Activated naive CD8-positive, alpha-beta T cell treated with anti-CD3 and anti-CD28 coated beads, Interleukin-2, amount 50 U/mL, for 16 hours (primary cell): ENCODE data around the gene SUPT6H.

Experiments used
- DNase-seq: peaks from one replicate; pipeline ENCODE4 v3.0.0-alpha.2; 2020; ENCODE audit warnings: low read depth, low spot score

Gene SUPT6H

DNA sequence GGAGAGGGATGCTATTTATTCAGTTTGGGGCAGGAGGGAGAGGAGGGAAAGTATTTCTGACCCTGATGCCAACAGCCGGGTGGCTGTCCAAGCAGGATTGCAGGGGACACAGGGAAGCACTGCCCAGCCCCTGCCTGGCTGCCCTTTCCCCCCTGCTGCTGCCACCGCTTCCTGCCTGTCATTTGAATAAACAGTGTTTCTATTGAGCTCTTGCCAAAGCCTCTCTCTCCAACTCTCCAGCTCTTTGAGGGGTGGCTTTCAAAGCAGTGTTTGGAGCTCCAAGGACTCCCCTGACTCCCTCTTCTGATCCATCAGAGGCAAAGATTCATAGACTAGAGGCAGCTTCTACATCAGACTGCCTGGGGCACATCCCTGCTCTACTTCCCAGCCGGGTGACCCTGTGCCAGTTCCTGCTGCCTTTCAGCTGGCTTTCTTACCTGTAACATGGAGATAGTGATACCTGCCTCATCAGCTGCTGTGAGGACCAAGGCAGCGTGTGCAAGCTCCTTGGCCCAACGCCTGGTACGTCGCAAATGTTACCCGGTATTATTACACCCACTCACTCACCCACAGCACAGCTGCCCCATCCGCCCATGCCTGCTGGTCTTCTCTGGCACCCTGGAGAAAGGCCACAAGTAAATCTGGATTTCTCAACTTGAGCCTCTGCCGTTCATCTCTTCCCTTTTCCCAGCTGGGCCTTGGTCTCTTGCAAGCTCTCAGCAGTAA, 40.2 kb downstream of the SUPT6H start:
- no peak for DNase-seq

DNA sequence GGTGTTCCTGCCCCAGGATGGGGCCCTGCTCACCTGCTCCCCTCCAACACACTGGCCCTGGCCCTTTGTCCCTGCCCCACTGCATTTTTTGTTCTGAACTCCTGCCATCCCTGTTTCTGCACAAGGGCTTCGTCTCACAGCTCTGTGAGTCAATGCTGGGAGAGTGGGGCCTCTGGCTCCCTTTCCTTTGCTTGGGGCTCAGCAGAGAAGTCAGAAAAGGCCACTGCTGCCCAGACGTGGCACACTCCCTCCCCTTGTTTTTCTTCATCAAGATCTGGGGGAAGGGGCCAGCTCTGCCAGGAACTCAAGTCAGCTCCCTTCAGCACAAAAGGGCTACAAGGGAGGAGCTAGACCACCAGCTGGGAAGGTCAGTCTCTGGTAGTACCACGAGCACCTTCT, 40.7 kb downstream of the SUPT6H start:
- no peak for DNase-seq

DNA sequence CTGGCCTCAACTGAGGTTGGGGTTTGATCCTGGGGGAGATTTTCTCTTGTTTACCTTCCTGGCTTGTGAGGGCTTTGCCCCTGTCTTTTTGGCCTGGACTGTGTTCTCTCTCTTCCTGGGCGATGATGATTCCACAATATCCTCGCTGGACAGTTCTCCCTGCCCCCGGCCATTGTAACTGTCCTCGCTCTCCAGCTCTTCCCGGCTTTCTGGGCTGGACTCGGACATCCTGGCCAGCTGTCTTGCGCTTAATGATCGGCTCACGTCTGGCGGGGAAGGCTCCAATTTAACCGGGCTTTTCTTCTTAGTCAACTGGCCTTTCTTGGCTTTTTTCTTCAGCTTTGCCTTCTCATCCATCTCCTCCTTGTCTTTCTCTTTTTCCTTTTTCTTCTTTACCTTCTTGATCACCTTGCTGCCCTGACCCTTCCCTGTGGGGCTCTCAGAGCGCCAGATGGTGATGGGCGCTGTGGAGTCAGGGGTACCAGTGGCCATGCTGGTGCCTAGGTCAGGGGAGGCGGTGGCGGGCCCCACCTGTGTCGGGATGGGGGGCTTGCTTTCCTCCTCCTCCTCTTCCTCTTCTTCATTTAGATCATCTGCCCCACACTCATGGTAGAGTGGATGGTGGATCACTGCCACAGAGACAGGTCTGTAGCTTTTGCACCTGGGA, 41.7 kb downstream of the SUPT6H start:
- DNase-seq: no peak

DNA sequence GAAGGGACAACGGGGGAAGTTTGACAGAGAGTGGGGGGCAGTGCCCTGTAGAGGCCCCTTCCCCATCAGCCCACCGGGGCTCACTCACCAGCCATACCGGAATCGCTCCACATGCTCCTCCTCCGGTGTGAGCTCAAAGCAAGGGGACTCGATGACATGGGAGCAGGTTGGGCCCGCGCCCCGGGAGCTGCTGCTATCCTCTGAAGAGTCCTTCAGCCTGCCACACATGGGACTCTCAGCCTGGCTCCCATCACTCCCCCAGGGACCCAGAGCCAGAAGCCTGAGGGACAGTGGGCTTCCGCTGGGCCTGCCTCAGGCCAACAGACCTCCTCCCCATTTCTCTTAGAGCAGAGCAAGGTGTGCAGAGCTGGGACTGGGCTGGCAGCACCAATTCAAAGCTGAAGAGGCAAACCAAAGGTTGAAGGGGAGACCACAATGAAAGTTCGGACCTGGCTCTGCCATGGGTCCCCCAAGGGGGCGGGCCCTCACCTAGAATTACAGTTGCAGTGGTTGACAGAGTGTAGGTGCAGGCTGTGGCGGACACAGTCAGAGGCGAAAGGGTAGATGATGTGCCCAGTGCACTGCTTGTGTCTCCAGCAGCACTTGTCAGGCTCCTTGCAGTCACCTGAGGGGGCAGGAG, 42.3 kb downstream of the SUPT6H start:
- DNase-seq: no peak

DNA sequence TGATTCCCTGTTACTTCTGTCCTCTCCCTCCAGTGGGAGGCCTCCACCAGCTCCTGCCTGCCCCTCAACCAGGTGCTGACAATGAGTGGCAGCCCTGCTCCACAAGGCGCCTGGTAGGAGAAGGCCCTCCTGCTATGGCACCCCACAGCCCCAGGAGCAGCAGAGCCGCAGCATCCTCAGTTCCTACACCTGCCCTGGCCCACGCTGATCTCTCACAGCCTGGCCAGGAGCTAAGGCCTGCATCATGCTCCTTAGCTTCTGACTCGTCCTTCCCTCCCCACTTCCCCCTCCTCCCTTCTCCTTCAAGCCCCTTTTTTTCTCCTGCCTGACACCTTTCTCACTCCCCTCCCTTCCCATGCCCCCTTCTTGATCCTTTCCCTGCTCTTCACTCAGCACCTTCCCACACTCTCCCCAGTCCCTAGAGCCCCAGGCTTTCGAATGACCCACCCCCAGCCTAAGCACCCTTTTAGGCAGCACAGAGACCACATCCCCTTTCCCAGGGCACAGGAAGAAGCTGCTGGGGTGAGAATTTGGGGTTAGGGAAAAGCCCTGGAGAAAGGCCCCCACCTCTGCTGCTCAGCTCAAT, 43.2 kb downstream of the SUPT6H start:
- no peak for DNase-seq

DNA sequence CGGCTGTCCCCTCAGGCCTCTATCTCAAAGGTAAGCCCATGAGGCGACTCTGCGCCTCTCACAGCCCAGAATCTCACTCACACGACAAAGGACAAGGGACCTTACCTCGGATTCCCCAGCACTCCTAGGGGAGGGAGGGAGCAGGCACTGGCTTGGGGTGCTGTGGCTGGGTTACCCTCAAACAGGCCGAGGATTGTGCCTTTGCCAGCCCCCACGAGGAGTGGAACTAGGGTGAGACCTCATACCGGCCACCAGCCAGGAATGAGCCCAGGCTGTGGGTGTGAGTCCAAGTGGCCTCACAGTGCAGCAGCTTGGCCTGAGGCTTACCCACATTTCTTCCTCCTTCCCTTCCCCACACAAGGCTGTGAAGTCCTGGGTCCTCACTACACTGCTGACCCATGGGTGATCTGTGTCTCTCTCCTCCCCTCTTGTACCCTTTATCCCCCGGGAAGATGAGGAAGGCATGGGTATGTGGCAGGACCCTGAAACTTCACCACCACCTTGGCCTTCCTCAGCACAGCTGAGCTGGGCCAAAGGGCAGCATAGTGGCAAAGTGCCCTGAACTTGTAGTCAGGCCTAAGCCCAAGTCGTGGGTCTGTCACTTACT, 43.8 kb downstream of the SUPT6H start:
- no peak for DNase-seq

DNA sequence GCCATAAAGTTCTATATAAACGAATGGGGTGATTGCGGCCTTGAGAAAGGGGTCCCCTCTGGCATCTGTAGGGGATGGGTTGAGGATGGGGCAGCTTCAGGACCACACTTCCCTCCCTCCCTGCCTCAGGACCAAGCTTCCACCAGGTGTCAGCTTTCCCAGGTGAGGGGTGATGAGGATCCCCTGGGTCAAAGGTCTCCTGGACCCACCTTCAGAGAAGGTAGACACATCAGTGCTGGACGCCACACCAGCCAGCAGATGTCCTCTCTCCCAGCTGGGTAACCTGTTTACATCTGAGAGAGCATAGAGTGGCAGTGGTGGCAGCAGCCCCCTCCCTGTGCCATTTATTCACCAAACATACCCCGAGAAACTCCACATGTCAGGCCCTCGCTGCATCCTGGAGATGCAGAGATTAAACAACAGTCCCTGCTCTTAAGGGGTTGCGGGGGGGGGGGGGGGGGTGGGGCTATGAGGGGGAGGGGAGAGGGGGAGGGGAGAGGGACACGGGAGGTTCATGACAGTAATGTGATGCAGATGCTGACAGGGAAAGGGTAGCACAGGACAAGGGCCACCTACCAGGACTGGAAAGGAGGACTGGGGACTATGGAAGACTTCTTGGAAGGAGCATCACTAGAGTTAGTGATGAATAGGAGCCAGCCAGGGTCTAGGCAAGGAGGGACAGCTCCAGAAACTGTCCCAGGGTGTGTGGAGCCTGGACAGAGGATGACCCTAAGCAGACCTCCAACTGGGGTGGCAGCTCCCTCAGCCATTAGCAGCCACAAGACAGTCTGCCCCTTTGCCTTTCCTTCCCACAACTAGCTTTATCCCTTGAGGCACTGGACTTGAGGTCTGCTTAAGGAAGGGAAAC, 44.7 kb downstream of the SUPT6H start:
- DNase-seq: no peak

DNA sequence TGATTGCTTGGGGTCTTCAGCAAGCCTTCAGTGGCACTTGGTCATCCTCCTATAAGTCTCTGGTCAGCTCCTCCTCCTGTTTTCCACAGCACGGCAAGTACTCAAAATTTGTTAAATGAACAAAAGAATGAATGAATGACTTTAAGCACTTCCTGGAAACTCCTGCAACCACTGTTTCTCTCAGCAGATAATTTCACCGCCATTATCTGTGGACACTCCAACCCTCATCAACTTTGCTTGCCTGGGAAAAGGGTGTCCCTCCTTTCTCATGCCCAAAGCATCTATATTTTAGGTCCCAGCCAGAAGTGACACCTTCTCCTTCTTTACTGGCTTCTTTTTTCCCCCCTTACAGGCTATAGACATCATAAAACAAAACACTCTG, 45.3 kb downstream of the SUPT6H start:
- no peak for DNase-seq

DNA sequence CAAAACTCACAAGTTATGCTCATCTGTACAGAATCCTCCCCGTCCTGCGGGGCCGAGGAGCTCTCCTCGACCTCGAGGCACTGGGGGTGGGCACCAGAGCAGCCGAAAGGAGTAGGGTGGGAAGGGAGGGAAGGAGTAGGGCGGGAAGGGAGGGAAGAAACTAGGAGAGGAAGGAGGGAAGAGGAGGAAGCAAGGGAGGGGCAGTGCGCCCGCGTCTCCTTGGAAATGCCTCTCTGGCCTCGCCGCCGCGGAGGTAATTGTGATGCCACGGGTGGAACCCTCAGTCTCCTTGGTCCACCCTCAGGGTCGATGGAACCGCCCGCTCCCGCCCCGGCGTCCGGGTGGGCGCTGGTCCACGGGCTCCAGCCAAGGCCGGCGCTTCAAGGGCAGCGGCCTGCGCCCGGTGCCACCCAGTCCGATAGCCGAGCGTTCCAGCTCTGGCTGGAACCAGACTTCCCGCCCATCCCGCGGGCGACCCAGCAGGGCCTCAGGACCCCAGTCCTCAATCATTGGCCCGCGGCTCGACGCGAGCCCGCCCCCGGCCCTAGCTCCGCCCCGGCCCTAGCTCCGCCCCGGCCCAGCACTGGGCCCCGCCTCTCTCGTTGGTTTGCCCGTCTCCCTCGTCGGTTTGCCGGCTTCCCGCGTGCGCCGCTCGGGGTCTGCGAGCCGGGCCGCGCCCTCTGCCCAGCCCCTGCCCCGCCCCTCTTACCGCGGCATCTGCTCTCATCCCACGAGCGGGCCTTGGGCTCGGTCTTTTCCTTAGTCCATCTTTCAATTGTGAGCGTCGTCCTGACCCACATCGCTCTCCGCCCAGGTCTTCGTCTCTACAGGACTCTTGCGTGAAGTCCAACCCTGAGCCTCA, 49.1 kb downstream of the SUPT6H start:
- peak; percentile 75 for DNase-seq

DNA sequence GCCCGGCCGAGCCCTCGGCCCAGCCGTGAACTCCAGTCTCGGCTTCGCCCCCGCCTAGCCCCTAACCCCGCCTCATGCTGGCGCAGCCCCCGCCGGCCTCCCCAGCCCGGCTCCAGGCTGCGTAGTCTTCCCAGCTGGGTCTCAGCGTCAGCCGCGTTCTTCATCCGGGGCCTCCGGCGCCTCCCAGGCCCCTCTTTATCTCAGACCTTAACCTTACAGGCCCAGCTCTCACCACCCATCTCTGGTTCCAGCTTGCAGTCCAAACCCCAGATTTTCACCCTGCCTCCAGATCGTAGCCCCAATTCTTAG, 49.7 kb downstream of the SUPT6H start, which contains the start of gene PROCA1:
Gene PROCA1 (minus strand): TSS at position 166 of the 309 bp plus-strand sequence. CDS start 228 bp downstream, outside the sequence.
- no peak for DNase-seq

DNA sequence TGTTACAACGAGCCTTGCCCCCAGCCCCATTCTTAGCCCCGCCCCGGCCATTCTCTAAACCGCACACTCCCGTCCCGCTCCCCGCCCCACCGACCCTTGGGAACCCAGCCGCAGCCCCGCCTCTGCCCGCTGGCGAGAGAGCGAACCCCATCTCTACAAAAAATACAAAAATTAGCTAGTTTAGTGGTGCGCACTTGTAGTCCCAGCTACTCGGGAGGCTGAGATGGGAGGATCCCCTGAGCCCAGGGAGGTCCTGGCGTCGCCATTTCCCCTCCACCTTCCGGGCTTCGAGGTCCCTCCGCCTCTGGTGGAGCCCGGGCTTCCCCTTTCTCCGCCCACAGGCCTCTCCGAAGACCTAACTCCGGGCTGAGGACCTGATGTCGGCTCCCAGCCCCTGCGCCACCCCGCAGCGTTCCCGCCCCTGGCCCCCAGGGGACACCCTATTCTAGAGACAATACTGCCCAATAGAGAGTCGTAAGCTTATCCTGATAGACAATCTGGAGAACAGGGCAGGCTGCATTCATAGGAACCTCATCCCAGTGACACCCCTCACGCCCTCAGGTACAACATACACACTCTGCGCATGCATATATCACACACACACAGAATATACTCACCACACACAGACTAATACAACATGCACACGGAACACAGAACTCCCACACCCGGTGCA, 50.2 kb downstream of the SUPT6H start:
- DNase-seq: peak; percentile 32

DNA sequence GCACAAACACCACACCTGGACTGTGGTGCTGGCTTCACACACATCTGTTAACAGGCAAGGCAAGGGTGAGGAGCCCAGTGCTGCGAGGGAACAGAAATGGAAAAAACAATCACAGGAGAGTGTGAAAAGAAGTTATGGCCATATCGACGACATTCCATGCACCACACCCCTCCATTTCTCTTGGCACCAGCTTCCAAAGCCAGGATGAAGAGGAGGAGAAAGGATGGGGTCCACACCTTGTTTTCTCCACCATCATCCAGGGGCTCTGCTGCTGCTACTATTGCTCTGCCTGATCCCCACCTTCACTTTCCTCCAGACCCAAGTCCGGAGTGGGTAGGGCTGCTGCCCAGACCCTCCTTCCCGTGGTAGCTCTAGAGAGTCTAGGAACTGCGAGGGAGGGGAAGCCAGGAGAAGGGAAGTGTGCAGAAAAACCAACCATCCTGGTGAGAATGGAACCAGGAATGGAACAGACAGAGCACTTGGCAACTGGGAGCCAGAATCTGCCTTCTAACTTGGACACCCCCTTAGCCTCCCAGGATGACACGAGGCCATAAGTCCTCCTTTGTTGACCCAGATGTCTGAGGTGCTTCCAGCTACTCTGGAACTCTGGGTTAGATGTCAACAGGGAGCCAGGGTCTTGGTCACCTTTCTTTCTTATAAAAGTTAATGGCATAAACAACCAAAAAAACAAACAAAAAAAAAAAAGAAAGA, 50.9 kb downstream of the SUPT6H start:
- DNase-seq: no peak

DNA sequence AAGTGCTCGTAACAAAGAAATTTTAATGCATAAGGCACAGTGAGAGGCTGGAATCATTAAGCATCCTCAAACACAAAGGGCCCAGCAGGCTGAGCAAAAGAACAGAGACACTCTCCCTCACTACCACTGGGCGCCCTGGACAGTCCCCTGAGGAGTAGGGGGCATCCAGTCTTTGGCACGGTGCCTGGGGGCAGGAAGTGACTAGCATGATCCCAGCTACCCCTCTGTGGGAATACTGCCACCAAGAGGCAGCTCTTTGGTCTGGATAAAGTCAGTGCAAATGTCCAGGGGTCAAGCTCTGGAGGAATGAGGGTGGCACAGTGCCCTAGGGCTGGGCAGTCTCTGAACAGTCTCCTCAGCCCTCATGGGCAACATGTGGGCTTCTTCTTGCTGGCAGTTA, 52.3 kb downstream of the SUPT6H start:
- no peak for DNase-seq

DNA sequence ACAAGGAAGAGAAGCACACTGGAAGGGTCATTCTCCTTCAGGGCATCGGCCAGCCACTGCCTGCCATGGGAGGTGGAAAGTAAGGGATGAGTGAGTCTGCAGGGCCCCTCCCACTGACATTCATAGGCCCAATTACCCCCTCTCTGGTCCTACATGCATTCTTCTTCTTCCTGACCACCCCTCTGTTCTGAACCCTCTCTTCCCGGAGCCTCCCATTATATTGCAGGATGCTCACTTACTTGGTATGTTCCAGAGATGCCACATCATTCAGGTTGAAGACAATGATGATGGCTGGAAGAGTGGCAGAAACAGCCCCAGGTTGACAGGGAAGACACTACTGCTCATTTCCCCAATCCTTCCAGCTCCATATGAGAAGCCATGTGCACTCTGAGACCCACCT, 53.2 kb downstream of the SUPT6H start:
- DNase-seq: no peak

DNA sequence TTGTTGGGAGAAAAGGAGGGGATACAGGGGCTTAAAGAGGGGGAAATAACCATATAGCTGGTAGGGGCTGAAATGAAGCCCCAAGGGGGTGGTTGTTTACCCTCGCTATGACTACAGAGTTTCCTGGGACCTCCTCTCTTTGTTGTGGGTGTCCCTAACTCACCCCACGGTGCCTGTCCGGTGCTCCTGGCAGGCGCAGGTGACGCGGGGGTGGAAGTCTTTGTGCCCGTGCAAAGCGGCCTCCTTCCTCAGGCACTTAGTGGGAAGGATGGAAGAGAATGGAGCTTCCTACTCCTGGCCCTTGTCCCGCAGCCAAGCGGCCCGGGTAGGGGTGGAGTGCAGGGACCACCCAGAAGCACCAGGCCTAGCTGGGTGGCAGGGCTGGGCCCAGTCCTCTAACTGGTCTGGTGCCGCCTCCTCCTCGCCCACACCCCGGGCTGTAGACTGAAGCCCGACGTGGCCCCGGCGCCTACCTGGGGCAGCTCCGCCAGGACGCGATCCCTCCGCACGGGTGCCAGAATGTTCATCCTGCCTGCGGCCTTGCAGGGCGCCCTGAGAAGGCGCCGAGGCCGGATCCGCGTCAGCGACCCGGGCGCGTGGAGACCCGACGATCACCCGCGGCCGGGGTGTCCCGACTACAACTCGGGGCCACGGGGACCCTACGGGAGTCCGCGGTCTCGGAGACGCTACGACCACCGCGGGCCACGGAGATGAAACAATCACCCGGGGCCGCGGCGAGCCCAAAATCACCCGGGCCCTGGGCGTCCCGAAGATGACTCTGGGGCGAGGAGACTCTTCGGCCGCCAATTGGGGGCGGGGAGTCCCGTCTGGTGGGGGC, 55.0 kb downstream of the SUPT6H start:
- DNase-seq: no peak

DNA sequence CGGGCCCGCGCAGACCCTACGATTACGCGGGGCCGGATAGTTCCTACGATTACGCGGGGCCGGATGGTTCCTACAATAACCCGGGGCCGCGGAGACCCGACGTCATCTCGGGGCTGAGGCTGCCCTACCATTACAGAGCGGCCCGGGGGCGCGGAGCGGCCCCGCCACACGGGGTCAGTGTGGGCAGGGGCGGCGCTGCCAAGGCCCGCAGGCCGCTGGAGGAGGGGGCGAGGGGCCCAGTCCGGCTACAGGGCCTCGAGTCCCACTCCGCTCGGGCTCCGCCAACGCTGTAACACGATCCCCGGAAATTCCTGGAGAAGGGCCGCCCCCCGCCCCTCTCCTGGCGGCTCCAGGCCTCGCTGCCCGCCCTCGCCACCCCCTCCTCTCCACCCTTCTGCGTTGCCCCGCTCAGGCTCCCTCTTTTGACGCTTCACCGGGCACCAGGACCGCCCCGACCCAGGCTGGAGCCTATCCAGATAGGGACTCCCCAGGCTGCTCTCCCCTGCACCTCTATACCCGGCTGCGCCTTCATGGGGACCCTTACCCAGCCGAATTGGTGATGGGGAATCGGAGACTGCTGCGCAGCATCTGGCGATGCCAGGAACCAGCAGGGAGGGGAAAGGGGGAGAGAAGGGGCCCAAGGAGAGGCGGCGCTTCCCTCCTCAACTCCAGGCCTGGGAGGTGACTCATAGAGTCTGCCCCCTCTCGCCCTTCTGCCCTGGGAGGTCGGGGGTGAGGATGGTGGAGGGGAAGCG, 55.8 kb downstream of the SUPT6H start, which contains the start of gene RAB34:
Gene RAB34 (minus strand): TSS at position 291 of the 755 bp plus-strand sequence. CDS start 602 bp downstream, outside the sequence.
- DNase-seq: no peak

DNA sequence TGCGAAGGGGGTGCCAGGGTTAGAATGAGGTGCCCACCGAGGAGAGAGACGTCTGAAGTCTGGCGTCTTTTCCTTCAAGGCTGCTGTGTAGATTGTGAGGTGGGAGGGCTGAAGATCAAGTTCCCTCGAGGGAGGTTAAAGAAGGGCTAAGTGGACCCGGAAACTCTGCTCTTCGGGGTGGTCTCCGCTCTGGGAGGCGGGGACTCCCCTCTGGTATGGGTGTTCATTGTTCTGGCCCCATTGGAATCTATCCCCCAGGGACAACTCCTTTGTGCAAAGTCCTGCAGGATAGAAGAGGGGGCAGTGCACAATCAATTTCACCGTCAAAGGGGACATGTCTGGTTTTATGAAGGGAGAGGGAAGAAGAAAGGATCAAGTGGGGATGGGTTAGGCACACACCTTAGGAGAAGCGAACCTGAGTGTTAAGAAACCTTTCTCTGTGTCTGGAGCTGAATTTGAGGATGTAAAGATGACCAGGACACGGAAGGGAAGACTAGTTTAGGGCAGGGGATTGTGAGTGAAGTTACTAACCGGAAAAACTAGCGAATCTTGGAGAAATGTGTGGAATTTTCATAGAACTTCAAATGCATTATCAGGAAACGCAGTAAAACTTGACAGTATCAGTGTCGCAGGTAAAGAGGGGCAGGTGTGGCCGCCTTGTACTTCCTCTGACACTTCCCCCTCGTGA, 56.5 kb downstream of the SUPT6H start:
- DNase-seq: no peak
